HCT116 (cell line): Measurements from ENCODE around the gene SEMA5A.

Experiments
- CEBPB ChIP-seq: IDR thresholded peaks from 2 replicates; pipeline ENCODE4 v1.6.1; 2012; ENCODE audit warnings: low read depth
- CTCF ChIP-seq, 3 experiments: fragments of 200-600 bp in 1 of 3; sonication (generic) in 1 of 3; IDR thresholded peaks in 2 of 3; conservative IDR thresholded peaks in 1 of 3; 2 replicates each; pipeline ENCODE4 v1.5.1; 2012 to 2017; ENCODE audit warnings: low read depth in 2 of 3, low read length in 2 of 3, antibody characterized with exemption in 1 of 3, borderline replicate concordance in 1 of 3, control low read depth in 1 of 3, mild to moderate bottlenecking in 1 of 3, mixed read lengths in 1 of 3, mixed run types in 1 of 3, moderate library complexity in 1 of 3; ENCODE audit not compliant: insufficient read depth in 1 of 3
- EZH2 ChIP-seq: fragments of 200-600 bp; sonication (generic); IDR thresholded peaks from 2 replicates; pipeline ENCODE4 v1.6.1; 2017; ENCODE audit warnings: antibody characterized with exemption, mixed run types
- MAX ChIP-seq: IDR thresholded peaks from 2 replicates; pipeline ENCODE4 v1.6.1; 2012
- POLR2A ChIP-seq: IDR thresholded peaks from 2 replicates; pipeline ENCODE4 v1.7.0; 2011; ENCODE audit warnings: borderline replicate concordance; ENCODE audit not compliant: insufficient read depth, insufficient read length; ENCODE audit errors: extremely low read depth
- POLR2AphosphoS5 ChIP-seq: IDR thresholded peaks from 2 replicates; pipeline ENCODE4 v1.6.1; 2011; ENCODE audit warnings: mild to moderate bottlenecking, low read depth, low read length, moderate library complexity
- REST ChIP-seq: IDR thresholded peaks from 2 replicates; pipeline ENCODE4 v1.6.1; 2012; ENCODE audit warnings: low read depth
- SIN3A ChIP-seq: IDR thresholded peaks from 2 replicates; pipeline ENCODE4 v1.6.1; 2012; ENCODE audit warnings: low read depth
- SP1 ChIP-seq: IDR thresholded peaks from 2 replicates; pipeline ENCODE4 v1.6.1; 2012; ENCODE audit warnings: low read depth
- SRF ChIP-seq: IDR thresholded peaks from 2 replicates; pipeline ENCODE4 v1.6.1; 2012; ENCODE audit warnings: low read depth
- ZBTB33 ChIP-seq: IDR thresholded peaks from 2 replicates; pipeline ENCODE4 v1.6.1; 2011; ENCODE audit warnings: mild to moderate bottlenecking, low read length, moderate library complexity; ENCODE audit not compliant: insufficient replicate concordance; ENCODE audit errors: extremely low read depth

- no peak for TF ChIP-seq ZBTB33
- TF ChIP-seq SIN3A: no peak
- TF ChIP-seq POLR2A: no peak
- no peak for TF ChIP-seq CTCF (IDR thresholded peaks at IDR 0.05 in 2 of 3, conservative IDR thresholded peaks at IDR 0.05 in 1 of 3; ENCODE audit: borderline replicate concordance in 1 of 3, insufficient read depth in 1 of 3, low read depth in 2 of 3, low read length in 2 of 3)
- TF ChIP-seq MAX: no peak
- no peak for TF ChIP-seq SRF
- no peak for TF ChIP-seq EZH2
- no peak for TF ChIP-seq POLR2AphosphoS5
- TF ChIP-seq CEBPB: no peak
- TF ChIP-seq REST: no peak
- no peak for TF ChIP-seq SP1
Measured at GRCh38 chr5:9188131-9188530, 357.7 kb downstream of the SEMA5A start.
